Liver (tissue), 10 donors: ENCODE measurements around the gene STMN1. TPM values are rescaled to one million over a fixed set of nuclear protein-coding genes. Genes with fewer than 3 reads are reported as not detected.

Experiments used
- DNase-seq: peaks from one replicate; pipeline ENCODE4 v3.0.0-alpha.2; 2017; ENCODE audit warnings: low spot score
- H3K27ac ChIP-seq, 2 donors: one replicate each; pipeline ENCODE4 v1.7.0; 2013; ENCODE audit warnings: inconsistent platforms in 2 of 2, low read length in 2 of 2, control low read depth in 1 of 2, low read depth in 1 of 2, mild to moderate bottlenecking in 1 of 2
- H3K27me3 ChIP-seq, 4 donors: one replicate each; pipeline versions ENCODE4 v1.6.1 to v1.7.0; 2013; ENCODE audit warnings: low read length in 3 of 4, inconsistent platforms in 1 of 4, mild to moderate bottlenecking in 1 of 4, moderate library complexity in 1 of 4; ENCODE audit not compliant: control insufficient read depth in 4 of 4, insufficient read depth in 4 of 4
- H3K36me3 ChIP-seq, 4 donors: one replicate each; pipeline versions ENCODE4 v1.6.1 to v1.7.0; 2013; ENCODE audit warnings: low read length in 3 of 4, mild to moderate bottlenecking in 3 of 4, low read depth in 1 of 4, moderate library complexity in 1 of 4; ENCODE audit not compliant: control insufficient read depth in 4 of 4, insufficient read depth in 3 of 4
- H3K4me1 ChIP-seq, 4 donors: one replicate each; pipeline versions ENCODE4 v1.6.1 to v1.7.0; 2013; ENCODE audit warnings: low read length in 3 of 4, mild to moderate bottlenecking in 3 of 4, moderate library complexity in 1 of 4; ENCODE audit not compliant: control insufficient read depth in 4 of 4, insufficient read depth in 4 of 4
- H3K4me3 ChIP-seq, 3 donors: one replicate each; pipeline versions ENCODE4 v1.6.1 to v1.7.0; 2013; ENCODE audit warnings: low read length in 3 of 3, control low read depth in 1 of 3, low read depth in 1 of 3, mild to moderate bottlenecking in 1 of 3
- H3K9ac ChIP-seq, 2 donors: one replicate each; pipeline ENCODE4 v1.7.0; 2013; ENCODE audit warnings: low read length in 2 of 2, mild to moderate bottlenecking in 2 of 2, moderate library complexity in 2 of 2, control low read depth in 1 of 2, low read depth in 1 of 2
- H3K9me3 ChIP-seq, 4 donors: one replicate each; pipeline versions ENCODE4 v1.6.1 to v1.7.0; 2013; ENCODE audit warnings: low read length in 3 of 4; ENCODE audit not compliant: control insufficient read depth in 4 of 4
- FOXA1 ChIP-seq: IDR thresholded peaks from 2 replicates; pipeline ENCODE4 v1.6.1; 2016; ENCODE audit warnings: antibody characterized with exemption
- FOXA2 ChIP-seq: IDR thresholded peaks from 2 replicates; pipeline ENCODE4 v1.6.1; 2016; ENCODE audit warnings: antibody characterized with exemption
- GABPA ChIP-seq, 2 donors: IDR thresholded peaks in 1 of 2; conservative IDR thresholded peaks in 1 of 2; 2 replicates each; pipeline ENCODE4 v1.6.1; 2016; ENCODE audit warnings: antibody characterized with exemption in 2 of 2, mild to moderate bottlenecking in 1 of 2, moderate library complexity in 1 of 2
- HNF4G ChIP-seq: IDR thresholded peaks from 2 replicates; pipeline ENCODE4 v1.6.1; 2016; ENCODE audit warnings: antibody characterized with exemption
- NR2F2 ChIP-seq: IDR thresholded peaks from 2 replicates; pipeline ENCODE4 v1.6.1; 2016; ENCODE audit warnings: antibody characterized with exemption
- RAD21 ChIP-seq, 2 donors: IDR thresholded peaks; 2 replicates each; pipeline ENCODE4 v1.6.1; 2016; ENCODE audit warnings: antibody characterized with exemption in 2 of 2, mild to moderate bottlenecking in 2 of 2
- RXRA ChIP-seq, 2 donors: IDR thresholded peaks; 2 replicates each; pipeline ENCODE4 v1.6.1; 2017 to 2018; ENCODE audit warnings: antibody characterized with exemption in 2 of 2, mild to moderate bottlenecking in 1 of 2
- SP1 ChIP-seq: IDR thresholded peaks from 2 replicates; pipeline ENCODE4 v1.6.1; 2018; ENCODE audit warnings: antibody characterized with exemption, mild to moderate bottlenecking
- TAF1 ChIP-seq: conservative IDR thresholded peaks from 2 replicates; pipeline ENCODE4 v1.6.1; 2016; ENCODE audit warnings: antibody characterized with exemption, mild to moderate bottlenecking
- YY1 ChIP-seq: IDR thresholded peaks from 2 replicates; pipeline ENCODE4 v1.6.1; 2016; ENCODE audit warnings: antibody characterized with exemption, mild to moderate bottlenecking
- WGBS: extraction: QIAGEN DNeasy Blood & Tissue Kit; methylation state at CpG from one replicate; pipeline ENCODE4 v1.1.7; 2013; 5-methylcytosine and 5-hydroxymethylcytosine counted together
- polyA plus RNA-seq, 2 donors: library from polyadenylated mRNA; stranded (reverse) in 1 of 2; unstranded in 1 of 2; fragments of 200-250 nt in 1 of 2; fragments of >200 nt in 1 of 2; fragmentation: Nextera tagmentation in 1 of 2; extraction: Ambion mirVana in 1 of 2; gene quantifications; one replicate each; pipeline versions ENCODE4 v1.2.1 to v1.2.3, GENCODE V29; 2013 to 2015
- small RNA-seq: library from RNA; depleted of rRNA; stranded (forward); fragments of <200 nt; gene quantifications from one replicate; pipeline ENCODE3, GENCODE V24; 2014
- total RNA-seq, 2 donors: library from RNA; depleted of rRNA; stranded (reverse); fragments of >200 nt; gene quantifications; one replicate each; pipeline ENCODE4 v1.2.3, GENCODE V29; 2014
- TF ChIP-seq, protein P1 (sequence below): IDR thresholded peaks from 2 replicates; pipeline ENCODE4 v1.6.1; 2016; ENCODE audit warnings: antibody characterized with exemption
- TF ChIP-seq, protein P2 (sequence below): IDR thresholded peaks from 2 replicates; pipeline ENCODE4 v1.6.1; 2016; ENCODE audit warnings: antibody characterized with exemption, mild to moderate bottlenecking
- TF ChIP-seq, protein P3 (sequence below): IDR thresholded peaks from 2 replicates; pipeline ENCODE4 v1.6.1; 2016; ENCODE audit warnings: antibody characterized with exemption
- TF ChIP-seq, protein P4 (sequence below): IDR thresholded peaks from 2 replicates; pipeline ENCODE4 v1.6.1; 2016; ENCODE audit warnings: antibody characterized with exemption
- TF ChIP-seq, protein P5 (sequence below): fragments of 150-350 bp; IDR thresholded peaks from 2 replicates; pipeline ENCODE4 v1.5.1; 2017; ENCODE audit warnings: improper control_type of control experiment, low read depth, low read length; ENCODE audit not compliant: missing input control
- donor health status: healthy.
- donor health status: healthy.
- donor health status: healthy.
- donor health status: healthy.
- donor health status: healthy.

Gene STMN1
- total and polyA plus RNA-seq, 4 donors: 0.75 to 40.1 (median 17.8) TPM

DNA sequence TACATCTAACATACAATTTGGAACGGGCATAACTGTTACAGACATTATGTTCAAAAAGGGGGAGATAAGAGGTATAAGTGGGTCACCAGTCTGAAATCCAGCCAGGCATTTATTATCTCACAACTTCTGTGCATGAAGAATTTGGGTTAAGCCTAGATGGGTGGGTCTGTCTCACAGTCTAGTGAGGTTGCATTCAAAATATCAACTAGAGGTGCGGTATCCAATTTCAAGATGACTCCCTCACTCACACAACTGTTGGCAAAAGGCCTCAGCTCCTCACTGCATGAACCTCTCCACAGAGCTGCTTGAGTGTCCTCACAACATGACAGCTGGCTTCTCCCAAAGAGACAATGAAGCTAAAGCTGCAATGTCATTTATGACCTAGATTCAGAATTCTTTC, 51.7 kb downstream of the STMN1 start:
- no peak for DNase-seq
- WGBS: 98% methylated on average over 2 of the region's 2 CpGs
- no peaks in the 10 kb centered on the region for H3K36me3 ChIP-seq
- H3K9me3 ChIP-seq: no peaks in the 10 kb centered on the region
- H3K4me3 ChIP-seq: no peak overlapping the region
- no peak overlapping the region for H3K27ac ChIP-seq
- H3K4me1 ChIP-seq: peaks cover 2 to 6% (median 4%) of the 10 kb centered on the region in 4 donors
- TF ChIP-seq, protein P1, sequence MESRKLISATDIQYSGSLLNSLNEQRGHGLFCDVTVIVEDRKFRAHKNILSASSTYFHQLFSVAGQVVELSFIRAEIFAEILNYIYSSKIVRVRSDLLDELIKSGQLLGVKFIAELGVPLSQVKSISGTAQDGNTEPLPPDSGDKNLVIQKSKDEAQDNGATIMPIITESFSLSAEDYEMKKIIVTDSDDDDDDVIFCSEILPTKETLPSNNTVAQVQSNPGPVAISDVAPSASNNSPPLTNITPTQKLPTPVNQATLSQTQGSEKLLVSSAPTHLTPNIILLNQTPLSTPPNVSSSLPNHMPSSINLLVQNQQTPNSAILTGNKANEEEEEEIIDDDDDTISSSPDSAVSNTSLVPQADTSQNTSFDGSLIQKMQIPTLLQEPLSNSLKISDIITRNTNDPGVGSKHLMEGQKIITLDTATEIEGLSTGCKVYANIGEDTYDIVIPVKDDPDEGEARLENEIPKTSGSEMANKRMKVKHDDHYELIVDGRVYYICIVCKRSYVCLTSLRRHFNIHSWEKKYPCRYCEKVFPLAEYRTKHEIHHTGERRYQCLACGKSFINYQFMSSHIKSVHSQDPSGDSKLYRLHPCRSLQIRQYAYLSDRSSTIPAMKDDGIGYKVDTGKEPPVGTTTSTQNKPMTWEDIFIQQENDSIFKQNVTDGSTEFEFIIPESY: no peak
- TF ChIP-seq TAF1 (no peak), RXRA (IDR thresholded peaks at IDR 0.05) (no peak), FOXA2 (no peak), RAD21 (IDR thresholded peaks at IDR 0.05) (no peak), NR2F2 (no peak), GABPA (IDR thresholded peaks at IDR 0.05 in 1 of 2, conservative IDR thresholded peaks at IDR 0.05 in 1 of 2) (no peak), YY1 (no peak), HNF4G (no peak), FOXA1 (no peak), SP1 (no peak)
- TF ChIP-seq, protein P2, sequence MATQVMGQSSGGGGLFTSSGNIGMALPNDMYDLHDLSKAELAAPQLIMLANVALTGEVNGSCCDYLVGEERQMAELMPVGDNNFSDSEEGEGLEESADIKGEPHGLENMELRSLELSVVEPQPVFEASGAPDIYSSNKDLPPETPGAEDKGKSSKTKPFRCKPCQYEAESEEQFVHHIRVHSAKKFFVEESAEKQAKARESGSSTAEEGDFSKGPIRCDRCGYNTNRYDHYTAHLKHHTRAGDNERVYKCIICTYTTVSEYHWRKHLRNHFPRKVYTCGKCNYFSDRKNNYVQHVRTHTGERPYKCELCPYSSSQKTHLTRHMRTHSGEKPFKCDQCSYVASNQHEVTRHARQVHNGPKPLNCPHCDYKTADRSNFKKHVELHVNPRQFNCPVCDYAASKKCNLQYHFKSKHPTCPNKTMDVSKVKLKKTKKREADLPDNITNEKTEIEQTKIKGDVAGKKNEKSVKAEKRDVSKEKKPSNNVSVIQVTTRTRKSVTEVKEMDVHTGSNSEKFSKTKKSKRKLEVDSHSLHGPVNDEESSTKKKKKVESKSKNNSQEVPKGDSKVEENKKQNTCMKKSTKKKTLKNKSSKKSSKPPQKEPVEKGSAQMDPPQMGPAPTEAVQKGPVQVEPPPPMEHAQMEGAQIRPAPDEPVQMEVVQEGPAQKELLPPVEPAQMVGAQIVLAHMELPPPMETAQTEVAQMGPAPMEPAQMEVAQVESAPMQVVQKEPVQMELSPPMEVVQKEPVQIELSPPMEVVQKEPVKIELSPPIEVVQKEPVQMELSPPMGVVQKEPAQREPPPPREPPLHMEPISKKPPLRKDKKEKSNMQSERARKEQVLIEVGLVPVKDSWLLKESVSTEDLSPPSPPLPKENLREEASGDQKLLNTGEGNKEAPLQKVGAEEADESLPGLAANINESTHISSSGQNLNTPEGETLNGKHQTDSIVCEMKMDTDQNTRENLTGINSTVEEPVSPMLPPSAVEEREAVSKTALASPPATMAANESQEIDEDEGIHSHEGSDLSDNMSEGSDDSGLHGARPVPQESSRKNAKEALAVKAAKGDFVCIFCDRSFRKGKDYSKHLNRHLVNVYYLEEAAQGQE: no peak
- TF ChIP-seq, protein P3, sequence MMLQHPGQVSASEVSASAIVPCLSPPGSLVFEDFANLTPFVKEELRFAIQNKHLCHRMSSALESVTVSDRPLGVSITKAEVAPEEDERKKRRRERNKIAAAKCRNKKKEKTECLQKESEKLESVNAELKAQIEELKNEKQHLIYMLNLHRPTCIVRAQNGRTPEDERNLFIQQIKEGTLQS: no peak
- TF ChIP-seq, protein P4, sequence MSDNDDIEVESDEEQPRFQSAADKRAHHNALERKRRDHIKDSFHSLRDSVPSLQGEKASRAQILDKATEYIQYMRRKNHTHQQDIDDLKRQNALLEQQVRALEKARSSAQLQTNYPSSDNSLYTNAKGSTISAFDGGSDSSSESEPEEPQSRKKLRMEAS: no peak
- TF ChIP-seq, protein P5, sequence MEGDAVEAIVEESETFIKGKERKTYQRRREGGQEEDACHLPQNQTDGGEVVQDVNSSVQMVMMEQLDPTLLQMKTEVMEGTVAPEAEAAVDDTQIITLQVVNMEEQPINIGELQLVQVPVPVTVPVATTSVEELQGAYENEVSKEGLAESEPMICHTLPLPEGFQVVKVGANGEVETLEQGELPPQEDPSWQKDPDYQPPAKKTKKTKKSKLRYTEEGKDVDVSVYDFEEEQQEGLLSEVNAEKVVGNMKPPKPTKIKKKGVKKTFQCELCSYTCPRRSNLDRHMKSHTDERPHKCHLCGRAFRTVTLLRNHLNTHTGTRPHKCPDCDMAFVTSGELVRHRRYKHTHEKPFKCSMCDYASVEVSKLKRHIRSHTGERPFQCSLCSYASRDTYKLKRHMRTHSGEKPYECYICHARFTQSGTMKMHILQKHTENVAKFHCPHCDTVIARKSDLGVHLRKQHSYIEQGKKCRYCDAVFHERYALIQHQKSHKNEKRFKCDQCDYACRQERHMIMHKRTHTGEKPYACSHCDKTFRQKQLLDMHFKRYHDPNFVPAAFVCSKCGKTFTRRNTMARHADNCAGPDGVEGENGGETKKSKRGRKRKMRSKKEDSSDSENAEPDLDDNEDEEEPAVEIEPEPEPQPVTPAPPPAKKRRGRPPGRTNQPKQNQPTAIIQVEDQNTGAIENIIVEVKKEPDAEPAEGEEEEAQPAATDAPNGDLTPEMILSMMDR: no peak
- no peaks in the 10 kb centered on the region for H3K27me3 ChIP-seq
- H3K9ac ChIP-seq: no peak overlapping the region

Small RNA genes lying within 50 kb of the gene (small RNA-seq; reads per million reads assigned to genes)
- gene AL033528.1 (not detected), gene RF00019 (not detected), gene SNRPFP2 (not detected)

Other genes starting within 250 kb of the STMN1 start
- 10 to 100 TPM in 1 of 2 donors, 1 to 10 TPM in 1; 7.8 to 10.1 TPM for gene SELENON, start 106.2 kb downstream of the STMN1 start, total RNA-seq
- gene SELENON, start 106.2 kb downstream of the STMN1 start, polyA plus RNA-seq: 10 to 100 TPM in 1 of 2 donors, 1 to 10 TPM in 1; 4.3 to 16.1 TPM
- 10 to 100 TPM; 22.5 to 48.4 TPM for gene MTFR1L, start 86.5 kb downstream of the STMN1 start, total RNA-seq
- 10 to 100 TPM; 33.4 to 47.1 TPM for gene MTFR1L, start 86.5 kb downstream of the STMN1 start, polyA plus RNA-seq
- gene AUNIP, start 47.0 kb downstream of the STMN1 start, total RNA-seq: 1 to 10 TPM in 1 of 2 donors, not detected in 1; 9.0 TPM
- under 1 TPM; 0.18 to 0.56 TPM for gene AUNIP, start 47.0 kb downstream of the STMN1 start, polyA plus RNA-seq
- 1 to 10 TPM; 2.0 to 9.0 TPM for gene PAQR7, start 30.7 kb downstream of the STMN1 start, total RNA-seq
- gene PAQR7, start 30.7 kb downstream of the STMN1 start, polyA plus RNA-seq: 1 to 10 TPM; 1.5 to 1.6 TPM
- gene PAFAH2, start 91.6 kb upstream of the STMN1 start, total RNA-seq: 10 to 100 TPM; 10.2 to 13.8 TPM
- 10 to 100 TPM in 1 of 2 donors, 1 to 10 TPM in 1; 9.0 to 11.4 TPM for gene PAFAH2, start 91.6 kb upstream of the STMN1 start, polyA plus RNA-seq
- under 1 TPM in 1 of 2 donors, not detected in 1; under 0.01 TPM for gene EXTL1, start 115.4 kb upstream of the STMN1 start, total RNA-seq
- gene EXTL1, start 115.4 kb upstream of the STMN1 start, polyA plus RNA-seq: not detected
- under 1 TPM; under 0.01 to 0.05 TPM for gene SLC30A2, start 139.7 kb upstream of the STMN1 start, total RNA-seq
- gene SLC30A2, start 139.7 kb upstream of the STMN1 start, polyA plus RNA-seq: under 1 TPM in 1 of 2 donors, not detected in 1; 0.12 TPM
- not detected for gene TRIM63, start 161.2 kb upstream of the STMN1 start, total RNA-seq
- under 1 TPM in 1 of 2 donors, not detected in 1; 0.03 TPM for gene TRIM63, start 161.2 kb upstream of the STMN1 start, polyA plus RNA-seq
- gene PDIK1L, start 205.4 kb upstream of the STMN1 start, total RNA-seq: 1 to 10 TPM; 6.4 to 9.2 TPM
- gene PDIK1L, start 205.4 kb upstream of the STMN1 start, polyA plus RNA-seq: 1 to 10 TPM; 3.2 TPM